GM19328 (cell line): ENCODE measurements around the gene CNPY1.

Source experiments
- ATAC-seq: cut with Tn5 transposase; IDR thresholded peaks from one replicate; pipeline ENCODE4 v1.9.1; 2021; ENCODE audit warnings: mild to moderate bottlenecking, moderate library complexity; ENCODE audit not compliant: unreplicated experiment

Gene CNPY1

GRCh38 chr7:155560196-155560885 lies 14.0 kb upstream of the CNPY1 start:
- ATAC-seq: no peak

- ATAC-seq: no peak
These were observed 13.3 kb upstream of the CNPY1 start for GRCh38 chr7:155559519-155560108.

DNA sequence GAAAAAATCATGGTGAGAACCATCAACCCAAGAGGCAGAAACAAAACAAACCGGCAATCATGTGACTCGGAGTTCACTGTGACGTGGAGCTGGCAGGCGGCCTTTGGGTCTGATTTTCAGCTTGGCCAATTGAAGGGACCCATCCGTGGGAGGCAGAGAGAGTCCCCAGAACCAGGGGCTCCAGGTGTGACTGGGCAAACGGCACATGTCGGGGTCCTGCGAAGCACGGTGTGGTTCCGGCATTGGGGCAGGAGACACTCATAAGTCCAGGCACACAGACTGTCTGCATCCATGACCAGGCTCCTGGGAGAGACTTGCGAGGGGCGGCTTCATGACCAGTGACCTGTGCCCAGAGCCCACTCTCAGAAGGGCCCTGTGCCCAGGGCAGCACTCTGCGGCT lies 12.6 kb upstream of the CNPY1 start:
- no peak for ATAC-seq

GRCh38 chr7:155558351-155558750 lies 12.0 kb upstream of the CNPY1 start:
- ATAC-seq: no peak

- ATAC-seq: no peak
These were observed 11.4 kb upstream of the CNPY1 start for GRCh38 chr7:155557778-155558177.

DNA sequence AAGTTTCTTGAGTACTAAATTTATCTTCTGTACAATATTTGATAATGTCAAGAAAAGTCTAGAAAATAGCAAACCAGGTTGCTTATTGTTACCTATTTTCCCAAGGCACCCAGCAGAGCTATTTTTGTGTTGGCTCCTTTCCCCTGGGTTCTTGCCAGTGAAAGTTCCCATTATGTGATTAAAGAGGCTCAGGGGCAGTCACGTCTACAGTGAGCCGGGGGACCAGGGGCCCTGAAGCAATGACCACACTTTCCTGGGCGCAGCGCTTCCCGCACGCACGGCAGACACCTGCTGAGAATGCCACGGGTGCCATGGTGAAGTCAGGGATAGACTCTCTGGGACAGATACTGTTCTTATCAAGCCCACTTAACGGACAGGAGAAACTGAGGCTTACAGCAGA lies 10.4 kb upstream of the CNPY1 start:
- no peak for ATAC-seq

DNA sequence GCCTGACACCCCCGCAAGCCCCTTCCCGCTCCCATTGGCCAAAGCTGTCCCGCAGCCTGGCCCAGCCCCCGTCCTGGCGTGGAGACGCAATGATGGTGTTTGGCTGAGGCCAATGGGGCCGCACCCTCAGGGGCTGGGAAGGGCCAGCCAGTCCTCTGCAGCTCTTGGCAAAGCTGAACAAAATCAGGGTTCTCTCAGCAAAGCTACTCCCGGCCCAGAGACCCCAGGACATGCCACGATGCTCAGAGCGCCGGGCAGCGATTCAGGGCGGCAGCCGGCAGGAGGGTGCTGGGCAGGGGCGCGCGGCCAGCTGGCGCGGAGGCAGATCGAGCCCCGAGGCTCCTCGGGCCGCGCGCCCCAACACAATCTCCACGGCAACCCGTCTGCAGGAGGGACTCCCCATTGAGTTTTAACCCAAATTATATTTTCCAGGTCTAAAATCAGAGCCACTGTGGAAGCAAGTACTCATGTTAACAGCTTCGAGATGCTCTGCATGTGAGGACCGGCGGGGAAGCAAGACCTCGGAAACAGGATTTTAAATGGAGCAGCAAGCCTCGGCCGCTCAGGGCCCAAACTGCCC lies 8.8 kb upstream of the CNPY1 start:
- ATAC-seq: no peak

- no peak for ATAC-seq
These were observed 7.5 kb upstream of the CNPY1 start for GRCh38 chr7:155553871-155554270.

DNA sequence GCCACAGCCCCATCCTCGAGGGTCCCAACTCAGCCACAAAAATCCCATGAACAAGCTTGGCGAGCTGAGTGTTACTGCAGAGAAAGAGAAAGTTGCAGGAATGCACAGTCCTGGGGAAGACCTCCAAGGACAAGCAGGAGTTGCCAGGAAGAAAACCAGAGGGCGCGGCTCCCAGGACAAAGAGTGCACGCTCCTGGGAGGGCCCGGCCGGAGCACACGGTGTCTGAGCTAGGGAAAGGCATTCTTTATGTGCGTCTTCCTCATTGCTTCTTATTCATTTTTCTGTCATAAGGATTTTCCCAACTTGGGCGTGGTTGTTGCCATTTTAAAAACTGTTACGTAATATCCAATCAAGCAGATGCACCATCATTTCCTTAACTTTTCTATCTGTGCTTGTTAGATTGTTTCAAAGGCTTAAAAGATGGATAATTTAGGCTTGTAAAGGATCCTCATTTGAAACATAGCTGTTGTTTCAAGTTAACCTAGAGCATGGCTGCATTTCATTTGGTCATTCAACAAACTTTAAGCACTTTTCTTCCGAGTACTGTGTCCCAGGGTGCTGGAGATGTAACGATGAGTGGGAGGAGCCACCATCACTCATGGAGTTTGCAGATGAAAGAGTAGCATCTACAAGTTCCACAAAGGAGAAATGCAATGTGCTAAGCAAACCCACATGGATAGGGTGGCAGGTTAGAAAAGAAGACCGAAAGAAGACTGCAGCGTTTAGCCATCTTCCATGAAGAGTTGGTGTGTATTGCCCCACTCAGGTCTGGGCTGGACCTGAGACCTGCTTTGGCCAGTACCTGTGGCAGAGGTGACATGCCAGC lies 5.6 kb upstream of the CNPY1 start:
- ATAC-seq: no peak

DNA sequence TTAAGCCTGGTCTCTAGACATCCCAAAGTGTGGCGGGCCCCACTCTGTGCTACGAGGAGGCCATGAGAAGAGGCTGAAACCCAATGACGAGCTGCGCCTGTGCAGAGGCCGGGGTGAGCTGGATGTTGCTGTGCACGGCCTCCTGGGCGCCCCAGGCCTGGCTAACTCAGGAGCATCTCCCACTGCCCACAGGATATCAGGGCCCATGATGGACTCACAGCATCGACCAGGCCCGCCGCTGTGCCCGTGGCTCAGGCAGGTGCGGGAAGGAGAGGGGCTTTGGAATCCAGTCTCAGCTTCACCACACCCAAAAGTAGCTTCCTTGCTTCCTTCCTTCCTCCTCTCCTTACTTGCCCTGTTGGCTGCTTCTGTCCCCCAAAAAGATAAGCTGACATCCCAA lies 4.6 kb upstream of the CNPY1 start:
- ATAC-seq: no peak

GRCh38 chr7:155549226-155549625 lies 2.9 kb upstream of the CNPY1 start:
- no peak for ATAC-seq

DNA sequence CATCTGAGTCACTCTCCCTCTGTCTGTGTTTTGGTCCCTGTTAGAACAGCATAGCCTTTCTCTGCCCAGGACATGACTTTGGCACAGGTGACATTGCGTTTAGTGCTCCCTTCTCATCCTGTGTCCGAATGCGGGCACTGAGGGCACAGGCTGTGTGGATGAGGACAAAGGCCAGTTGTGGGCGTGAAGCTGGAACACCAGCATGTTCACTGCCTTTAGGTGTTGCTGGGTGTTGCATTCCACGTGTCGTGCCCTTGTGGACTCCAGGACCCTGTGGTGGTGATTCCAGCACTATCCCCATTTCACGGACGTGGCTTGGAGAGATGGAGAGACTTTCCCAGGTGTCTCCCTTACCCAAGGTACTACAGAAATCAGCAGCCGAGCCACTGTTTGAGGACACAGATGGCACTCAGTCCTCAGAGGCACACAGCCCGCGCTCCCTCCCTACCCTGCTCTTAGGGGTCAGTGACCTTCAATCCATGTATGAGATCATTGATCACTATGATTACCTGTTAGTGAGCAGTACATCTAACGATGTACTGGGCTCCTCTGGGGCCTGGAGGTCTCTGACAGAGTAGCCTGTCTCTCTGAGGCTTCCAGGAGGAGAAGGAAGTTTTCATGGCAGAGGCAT lies 917 bp upstream of the CNPY1 start:
- ATAC-seq: no peak

GRCh38 chr7:155545348-155545747 lies 1.0 kb downstream of the CNPY1 start:
- no peak for ATAC-seq

GRCh38 chr7:155544485-155544884 lies 1.9 kb downstream of the CNPY1 start:
- ATAC-seq: no peak

- no peak for ATAC-seq
These were observed 2.4 kb downstream of the CNPY1 start for GRCh38 chr7:155543926-155544325.

GRCh38 chr7:155543011-155543876 lies 3.1 kb downstream of the CNPY1 start:
- ATAC-seq: no peak

GRCh38 chr7:155541986-155542675 lies 4.2 kb downstream of the CNPY1 start:
- no peak for ATAC-seq

DNA sequence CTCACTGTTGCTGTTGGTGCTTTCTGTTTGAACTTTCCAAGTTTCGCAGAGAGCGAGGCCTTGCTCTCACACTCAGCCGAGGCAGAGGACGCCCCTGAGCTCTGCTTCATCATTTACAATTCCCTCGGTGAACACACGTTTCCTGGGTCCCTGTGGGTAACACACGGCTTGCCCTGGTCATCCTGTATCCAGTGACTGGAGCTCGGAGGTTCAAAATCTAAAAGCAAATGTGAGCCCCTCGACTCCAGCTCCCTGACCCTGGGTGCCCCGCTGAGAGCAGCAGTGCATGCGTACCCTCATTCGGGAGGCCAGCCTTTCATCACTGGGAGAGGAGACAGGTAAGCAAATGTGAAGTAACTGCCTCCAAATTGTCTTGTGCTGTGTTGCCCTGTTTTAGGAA lies 5.8 kb downstream of the CNPY1 start:
- no peak for ATAC-seq

- no peak for ATAC-seq
These were observed 8.1 kb downstream of the CNPY1 start for GRCh38 chr7:155538293-155538692.

GRCh38 chr7:155536451-155536850 lies 9.9 kb downstream of the CNPY1 start:
- ATAC-seq: no peak
